ENCODE results near the gene BMPR1B. TPM values are rescaled to one million over a fixed set of nuclear protein-coding genes. Genes with fewer than 3 reads are reported as not detected.

Gene BMPR1B
- total and polyA plus RNA-seq, 5 donors from 2014 or later = 0.31 to 0.72 TPM; not detected in 3

DNA sequence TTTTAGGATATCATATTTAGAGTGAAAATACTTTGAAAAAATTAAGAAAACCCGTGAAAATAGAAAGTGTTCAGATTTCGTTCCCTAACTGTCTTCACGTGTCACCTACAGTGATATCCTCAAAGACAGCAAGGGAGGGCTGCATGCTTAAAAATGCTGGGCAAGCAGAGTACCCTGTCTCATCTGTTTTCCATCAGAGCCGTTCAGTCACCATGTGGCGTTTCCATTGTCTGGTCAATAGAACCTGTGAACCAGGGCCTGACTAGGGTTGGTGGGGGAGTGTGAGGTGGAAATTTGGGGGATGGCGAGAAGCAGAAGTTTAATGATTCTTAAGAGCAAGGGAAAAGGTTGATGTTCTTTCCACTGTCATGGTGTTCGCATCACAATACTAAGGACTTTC is 173.9 kb downstream of the BMPR1B start:
- no peak for ATAC-seq (ENCODE audit: low read depth in 2 of 2)
- no peak overlapping the region for H3K4me3 ChIP-seq (ENCODE audit: low read depth, low read length)
- H3K4me1 ChIP-seq (ENCODE audit: control insufficient read depth, insufficient read depth, low read length, poor library complexity, severe bottlenecking) = no peaks in the 10 kb centered on the region
- Mint-ChIP-seq H3K36me3 (no peaks in the 10 kb centered on the region), H3K4me1 (no peaks in the 10 kb centered on the region), H3K27me3 (peaks cover 5% of the 10 kb centered on the region), H3K27ac (no peak overlapping the region), H3K9me3 (peaks cover 0 to 1% (median 0%) of the 10 kb centered on the region in 7 donors), H3K4me3 (no peak overlapping the region)
- no peak overlapping the region for H3K27ac ChIP-seq (ENCODE audit: insufficient read depth, low read length, poor library complexity, severe bottlenecking)
- H3K9me3 ChIP-seq (ENCODE audit: control insufficient read depth in 2 of 2, low read length in 2 of 2) = no peaks in the 10 kb centered on the region
- no peak for DNase-seq
- H3K27me3 ChIP-seq (ENCODE audit: control insufficient read depth, insufficient read depth, low read length) = peaks cover 5% of the 10 kb centered on the region
- H3K36me3 ChIP-seq (ENCODE audit: control insufficient read depth, insufficient read depth, low read length) = no peaks in the 10 kb centered on the region

DNA sequence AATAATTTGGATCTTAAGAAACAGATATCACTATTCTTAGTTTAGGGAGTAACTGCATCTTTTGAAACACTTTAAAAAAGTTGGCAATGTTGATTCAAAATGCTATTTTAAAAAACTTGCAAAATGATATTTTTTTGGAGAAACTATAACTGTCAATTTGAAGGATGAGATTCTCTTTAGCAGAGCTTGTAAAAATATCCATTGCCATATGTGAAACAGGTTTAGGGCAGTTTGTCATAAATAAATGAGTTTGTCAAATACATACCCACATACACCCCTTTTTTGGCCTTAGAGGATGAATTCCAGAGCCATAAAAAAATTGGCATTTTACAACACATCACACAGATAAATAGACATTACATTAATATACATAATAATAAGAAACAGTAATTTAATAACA is 174.6 kb downstream of the BMPR1B start:
- Histone ChIP-seq H3K4me3 (ENCODE audit: low read depth, low read length) (no peak overlapping the region), H3K36me3 (ENCODE audit: control insufficient read depth, insufficient read depth, low read length) (no peaks in the 10 kb centered on the region), H3K9me3 (ENCODE audit: control insufficient read depth in 2 of 2, low read length in 2 of 2) (no peaks in the 10 kb centered on the region), H3K27me3 (ENCODE audit: control insufficient read depth, insufficient read depth, low read length) (peaks cover 5% of the 10 kb centered on the region), H3K4me1 (ENCODE audit: control insufficient read depth, insufficient read depth, low read length, poor library complexity, severe bottlenecking) (no peaks in the 10 kb centered on the region), H3K27ac (ENCODE audit: insufficient read depth, low read length, poor library complexity, severe bottlenecking) (no peak overlapping the region)
- Mint-ChIP-seq H3K4me3 (no peak overlapping the region), H3K36me3 (no peaks in the 10 kb centered on the region), H3K9me3 (peaks cover 0 to 6% (median 0%) of the 10 kb centered on the region in 7 donors), H3K4me1 (no peaks in the 10 kb centered on the region), H3K27me3 (peaks cover 8% of the 10 kb centered on the region), H3K27ac (no peak overlapping the region)
- no peak for ATAC-seq (ENCODE audit: low read depth in 2 of 2)
- no peak for DNase-seq

DNA sequence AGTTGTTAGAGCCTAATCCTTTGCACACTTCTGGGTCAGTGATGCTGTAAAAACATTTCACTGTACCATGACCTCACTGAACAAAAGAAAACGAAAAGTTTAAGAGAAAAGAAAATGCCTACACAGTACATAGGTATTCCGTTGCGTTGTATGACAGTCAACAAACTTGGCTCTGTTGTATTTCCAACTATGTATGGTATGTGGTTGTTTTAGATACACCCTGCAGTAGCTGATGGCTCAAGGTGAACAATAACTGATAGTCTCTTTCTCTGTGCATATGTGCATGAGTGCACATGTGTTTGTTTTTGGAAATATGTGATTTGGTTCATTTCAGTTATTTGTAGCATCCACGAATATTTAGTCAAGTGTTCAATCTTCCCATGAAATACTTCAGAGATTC is 176.0 kb downstream of the BMPR1B start:
- no peaks in the 10 kb centered on the region for H3K36me3 ChIP-seq (ENCODE audit: control insufficient read depth, insufficient read depth, low read length)
- Mint-ChIP-seq H3K4me3 (no peak overlapping the region), H3K9me3 (peaks cover 0 to 8% (median 0%) of the 10 kb centered on the region in 7 donors), H3K4me1 (no peaks in the 10 kb centered on the region), H3K36me3 (no peaks in the 10 kb centered on the region), H3K27ac (no peak overlapping the region), H3K27me3 (peaks cover 15% of the 10 kb centered on the region)
- H3K27ac ChIP-seq (ENCODE audit: insufficient read depth, low read length, poor library complexity, severe bottlenecking) = no peak overlapping the region
- H3K4me3 ChIP-seq (ENCODE audit: low read depth, low read length) = no peak overlapping the region
- H3K9me3 ChIP-seq (ENCODE audit: control insufficient read depth in 2 of 2, low read length in 2 of 2) = no peaks in the 10 kb centered on the region
- DNase-seq = no peak
- no peaks in the 10 kb centered on the region for H3K4me1 ChIP-seq (ENCODE audit: control insufficient read depth, insufficient read depth, low read length, poor library complexity, severe bottlenecking)
- peaks cover 3% of the 10 kb centered on the region for H3K27me3 ChIP-seq (ENCODE audit: control insufficient read depth, insufficient read depth, low read length)
- no peak for ATAC-seq (ENCODE audit: low read depth in 2 of 2)

DNA sequence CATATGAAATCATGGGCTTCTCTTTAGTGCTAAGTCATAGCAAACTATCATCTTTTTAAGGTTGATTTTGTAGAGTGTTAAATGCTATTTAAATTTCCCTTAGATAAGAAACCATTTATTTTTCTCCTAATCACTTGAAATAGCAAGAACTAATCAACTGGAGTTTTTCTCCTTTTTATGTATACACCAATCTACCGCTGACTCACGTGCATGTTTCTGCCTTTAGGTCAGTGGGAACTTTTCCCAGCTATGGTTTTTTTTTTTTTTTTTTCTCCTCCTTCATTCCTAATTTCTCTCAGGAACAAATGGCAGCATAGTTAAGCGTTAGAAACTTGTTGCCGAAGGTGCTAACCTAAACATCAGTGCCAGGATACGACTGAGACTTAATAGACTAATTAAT is 176.4 kb downstream of the BMPR1B start:
- Mint-ChIP-seq H3K36me3 (no peaks in the 10 kb centered on the region), H3K4me3 (no peak overlapping the region), H3K4me1 (no peaks in the 10 kb centered on the region), H3K9me3 (peaks cover 0 to 8% (median 0%) of the 10 kb centered on the region in 7 donors), H3K27ac (peak overlapping the region in 1 of 3 donors; percentile 3), H3K27me3 (peaks cover 15% of the 10 kb centered on the region)
- DNase-seq (no peak), ATAC-seq (ENCODE audit: low read depth in 2 of 2) (no peak)
- no peak overlapping the region for H3K27ac ChIP-seq (ENCODE audit: insufficient read depth, low read length, poor library complexity, severe bottlenecking)
- H3K4me3 ChIP-seq (ENCODE audit: low read depth, low read length) = no peak overlapping the region
- no peaks in the 10 kb centered on the region for H3K9me3 ChIP-seq (ENCODE audit: control insufficient read depth in 2 of 2, low read length in 2 of 2)
- H3K27me3 ChIP-seq (ENCODE audit: control insufficient read depth, insufficient read depth, low read length) = peaks cover 3% of the 10 kb centered on the region
- H3K36me3 ChIP-seq (ENCODE audit: control insufficient read depth, insufficient read depth, low read length) = no peaks in the 10 kb centered on the region
- no peaks in the 10 kb centered on the region for H3K4me1 ChIP-seq (ENCODE audit: control insufficient read depth, insufficient read depth, low read length, poor library complexity, severe bottlenecking)

DNA sequence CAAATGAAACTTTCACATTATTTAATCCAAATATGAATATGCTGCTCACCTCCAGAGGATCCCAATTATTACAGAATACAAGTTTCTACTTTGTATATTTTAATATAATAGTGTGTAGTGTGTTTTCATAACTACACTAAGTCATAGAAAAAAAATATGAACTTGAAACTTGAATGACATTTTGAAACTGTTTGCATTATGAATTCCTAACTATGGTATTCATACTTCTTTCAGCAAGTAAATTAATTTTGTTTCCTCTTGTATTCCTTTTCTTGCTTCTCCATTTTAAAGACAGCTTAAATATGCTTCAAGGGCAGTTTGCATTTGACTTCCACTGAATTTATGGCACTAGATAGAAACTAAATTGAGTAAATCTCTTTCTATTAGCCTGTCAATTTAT is 177.1 kb downstream of the BMPR1B start:
- Mint-ChIP-seq H3K36me3 (no peaks in the 10 kb centered on the region), H3K27ac (no peak overlapping the region), H3K4me3 (no peak overlapping the region), H3K9me3 (peaks cover 0 to 7% (median 0%) of the 10 kb centered on the region in 7 donors), H3K27me3 (peaks cover 15% of the 10 kb centered on the region), H3K4me1 (no peaks in the 10 kb centered on the region)
- H3K4me3 ChIP-seq (ENCODE audit: low read depth, low read length) = no peak overlapping the region
- DNase-seq = no peak
- H3K36me3 ChIP-seq (ENCODE audit: control insufficient read depth, insufficient read depth, low read length) = no peaks in the 10 kb centered on the region
- ATAC-seq (ENCODE audit: low read depth in 2 of 2) = no peak
- no peaks in the 10 kb centered on the region for H3K9me3 ChIP-seq (ENCODE audit: control insufficient read depth in 2 of 2, low read length in 2 of 2)
- no peak overlapping the region for H3K27ac ChIP-seq (ENCODE audit: insufficient read depth, low read length, poor library complexity, severe bottlenecking)
- no peaks in the 10 kb centered on the region for H3K4me1 ChIP-seq (ENCODE audit: control insufficient read depth, insufficient read depth, low read length, poor library complexity, severe bottlenecking)
- peaks cover 3% of the 10 kb centered on the region for H3K27me3 ChIP-seq (ENCODE audit: control insufficient read depth, insufficient read depth, low read length)

DNA sequence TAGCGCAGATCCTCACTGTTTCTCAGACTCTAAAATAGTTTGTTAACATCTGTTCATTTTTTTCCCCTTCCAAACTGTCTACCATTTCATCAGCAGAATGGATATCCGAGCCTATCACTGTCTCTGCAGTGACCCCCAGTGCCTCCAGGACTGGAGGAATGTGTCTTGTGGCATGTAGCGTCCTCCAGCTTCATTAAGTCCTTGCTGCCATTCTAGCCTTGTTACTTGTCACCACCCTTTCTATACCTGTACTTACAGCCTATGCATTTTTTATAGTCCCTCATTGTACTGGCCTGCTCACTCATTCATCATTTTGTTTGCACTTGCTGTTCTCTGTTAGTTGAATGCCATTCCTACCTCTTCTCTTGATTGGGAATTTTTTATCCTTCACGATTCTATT is 179.1 kb downstream of the BMPR1B start:
- no peak overlapping the region for H3K4me3 Mint-ChIP-seq
- no peak overlapping the region for H3K4me3 ChIP-seq (ENCODE audit: low read depth, low read length)
- ATAC-seq (ENCODE audit: low read depth in 2 of 2) (no peak), DNase-seq (no peak)
- no peaks in the 10 kb centered on the region for H3K4me1 ChIP-seq (ENCODE audit: control insufficient read depth, insufficient read depth, low read length, poor library complexity, severe bottlenecking)
- H3K27ac ChIP-seq (ENCODE audit: insufficient read depth, low read length, poor library complexity, severe bottlenecking) = no peak overlapping the region
- H3K36me3 Mint-ChIP-seq = no peaks in the 10 kb centered on the region
- H3K9me3 Mint-ChIP-seq = peaks cover 0 to 7% (median 0%) of the 10 kb centered on the region in 7 donors
- H3K9me3 ChIP-seq (ENCODE audit: control insufficient read depth in 2 of 2, low read length in 2 of 2) = no peaks in the 10 kb centered on the region
- H3K27me3 ChIP-seq (ENCODE audit: control insufficient read depth, insufficient read depth, low read length) = peaks cover 3% of the 10 kb centered on the region
- peaks cover 15% of the 10 kb centered on the region for H3K27me3 Mint-ChIP-seq
- no peak overlapping the region for H3K27ac Mint-ChIP-seq
- H3K36me3 ChIP-seq (ENCODE audit: control insufficient read depth, insufficient read depth, low read length) = no peaks in the 10 kb centered on the region
- H3K4me1 Mint-ChIP-seq = no peaks in the 10 kb centered on the region

DNA sequence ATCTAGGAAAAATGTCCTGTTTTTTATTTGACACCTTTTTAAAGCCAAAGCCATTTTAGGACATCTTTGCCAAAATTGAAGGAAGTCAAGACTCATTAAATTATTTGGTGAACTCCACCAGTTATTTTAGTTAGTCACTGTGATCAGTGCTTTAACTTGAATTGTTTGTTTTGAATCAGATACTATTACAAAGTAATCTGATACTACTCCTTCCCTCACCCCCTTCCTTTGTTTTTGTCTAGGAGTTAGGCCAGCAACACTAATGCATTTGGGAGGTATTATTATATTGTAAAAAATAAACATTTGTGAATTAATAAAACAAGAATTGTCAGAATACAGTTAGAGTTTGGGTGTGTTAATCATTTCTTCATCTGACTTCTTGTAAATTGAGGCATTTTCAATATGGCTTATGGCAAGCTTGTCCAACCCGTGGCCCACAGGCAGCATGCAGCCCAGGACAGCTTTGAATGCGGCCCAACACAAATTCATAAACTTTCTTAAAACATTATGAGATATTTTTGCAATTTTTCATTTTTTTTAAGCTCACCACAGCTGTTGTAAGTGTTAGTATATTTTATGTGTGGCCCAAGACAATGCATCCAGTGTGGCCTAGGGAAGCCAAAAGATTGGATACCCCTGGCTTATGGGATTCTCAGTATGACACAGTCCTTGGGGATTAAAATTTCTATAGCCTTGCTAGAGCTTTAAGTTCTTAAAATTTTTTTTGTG is 182.2 kb downstream of the BMPR1B start:
- H3K36me3 Mint-ChIP-seq = no peaks in the 10 kb centered on the region
- no peaks in the 10 kb centered on the region for H3K4me1 ChIP-seq (ENCODE audit: control insufficient read depth, insufficient read depth, low read length, poor library complexity, severe bottlenecking)

DNA sequence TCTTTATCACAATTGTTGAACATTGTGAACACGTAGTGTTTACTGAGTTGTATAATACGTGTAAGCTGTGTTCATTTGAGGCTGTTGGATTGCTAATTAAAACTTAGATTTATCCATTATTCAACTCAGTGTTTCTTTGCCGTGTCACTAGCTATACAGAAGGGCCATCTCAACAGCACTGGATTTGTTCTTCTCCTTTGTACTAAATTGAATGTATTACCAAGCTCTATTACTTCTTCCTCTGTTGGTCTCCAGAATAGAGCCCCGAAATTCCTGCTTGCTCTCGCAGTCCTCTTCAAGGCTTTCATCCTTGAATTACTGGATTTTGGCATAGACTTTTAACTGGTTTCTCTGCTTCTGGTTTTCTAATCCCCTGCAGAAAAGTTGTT is 182.8 kb downstream of the BMPR1B start:
- Histone ChIP-seq H3K36me3 (ENCODE audit: control insufficient read depth, insufficient read depth, low read length) (no peaks in the 10 kb centered on the region), H3K4me1 (ENCODE audit: control insufficient read depth, insufficient read depth, low read length, poor library complexity, severe bottlenecking) (no peaks in the 10 kb centered on the region), H3K9me3 (ENCODE audit: control insufficient read depth in 2 of 2, low read length in 2 of 2) (no peaks in the 10 kb centered on the region), H3K27ac (ENCODE audit: insufficient read depth, low read length, poor library complexity, severe bottlenecking) (no peak overlapping the region), H3K4me3 (ENCODE audit: low read depth, low read length) (no peak overlapping the region), H3K27me3 (ENCODE audit: control insufficient read depth, insufficient read depth, low read length) (peaks cover 3% of the 10 kb centered on the region)
- Mint-ChIP-seq H3K36me3 (no peaks in the 10 kb centered on the region), H3K4me1 (no peaks in the 10 kb centered on the region), H3K27ac (no peak overlapping the region), H3K27me3 (peaks cover 15% of the 10 kb centered on the region), H3K9me3 (peaks cover 0 to 7% (median 0%) of the 10 kb centered on the region in 7 donors), H3K4me3 (peak overlapping the region in 1 of 4 donors; percentile 5)
- ATAC-seq (ENCODE audit: low read depth in 2 of 2) (no peak), DNase-seq (no peak)

More for the DNA sequence above, 182.2 kb downstream of the BMPR1B start:
- Histone ChIP-seq H3K4me3 (ENCODE audit: low read depth, low read length) (no peak overlapping the region), H3K36me3 (ENCODE audit: control insufficient read depth, insufficient read depth, low read length) (no peaks in the 10 kb centered on the region), H3K27ac (ENCODE audit: insufficient read depth, low read length, poor library complexity, severe bottlenecking) (no peak overlapping the region), H3K27me3 (ENCODE audit: control insufficient read depth, insufficient read depth, low read length) (peaks cover 3% of the 10 kb centered on the region), H3K9me3 (ENCODE audit: control insufficient read depth in 2 of 2, low read length in 2 of 2) (no peaks in the 10 kb centered on the region)
- H3K4me3 Mint-ChIP-seq = no peak overlapping the region
- peaks cover 0 to 7% (median 0%) of the 10 kb centered on the region in 7 donors for H3K9me3 Mint-ChIP-seq
- no peak overlapping the region for H3K27ac Mint-ChIP-seq
- DNase-seq = no peak
- ATAC-seq (ENCODE audit: low read depth in 2 of 2) = no peak
- no peaks in the 10 kb centered on the region for H3K4me1 Mint-ChIP-seq
- peaks cover 15% of the 10 kb centered on the region for H3K27me3 Mint-ChIP-seq

All from CD4-positive, CD25-positive, alpha-beta regulatory T cell (primary cell).